Muscle layer of colon (tissue), 2 donors: Measurements from ENCODE around the gene GLMN.
A peak's percentile ranks its signal among the peaks of the same experiment; 100 is the strongest.

Experiments
- H3K27ac ChIP-seq: one replicate; pipeline ENCODE4 v1.7.0; 2013; ENCODE audit warnings: low read depth, mild to moderate bottlenecking, low read length, moderate library complexity
- H3K27me3 ChIP-seq, 2 donors: one replicate each; pipeline ENCODE4 v1.7.0; 2013; ENCODE audit warnings: low read length in 2 of 2, mild to moderate bottlenecking in 2 of 2; ENCODE audit not compliant: insufficient read depth in 2 of 2, control insufficient read depth in 1 of 2
- H3K36me3 ChIP-seq: one replicate; pipeline ENCODE4 v1.7.0; 2013; ENCODE audit warnings: mild to moderate bottlenecking, low read length; ENCODE audit not compliant: insufficient read depth
- H3K4me1 ChIP-seq: one replicate; pipeline ENCODE4 v1.7.0; 2013; ENCODE audit warnings: mild to moderate bottlenecking, low read length; ENCODE audit not compliant: insufficient read depth
- H3K4me3 ChIP-seq, 2 donors: one replicate each; pipeline ENCODE4 v1.7.0; 2013; ENCODE audit warnings: low read length in 2 of 2, low read depth in 1 of 2, mild to moderate bottlenecking in 1 of 2, moderate library complexity in 1 of 2
- H3K9ac ChIP-seq: one replicate; pipeline ENCODE4 v1.7.0; 2013; ENCODE audit warnings: low read length
- H3K9me3 ChIP-seq: one replicate; pipeline ENCODE4 v1.7.0; 2013; ENCODE audit warnings: mild to moderate bottlenecking, low read length
- donor health status: abdominal sarcoma.
- donor health status: Adenocarcinoma of cecum.

GLMN gene

GRCh38 chr1:92323473-92324453, 25.0 kb upstream of the GLMN start:
- Histone ChIP-seq H3K9me3 (no peaks in the 10 kb centered on the region), H3K27ac (no peak overlapping the region), H3K27me3 (no peaks in the 10 kb centered on the region), H3K4me1 (no peaks in the 10 kb centered on the region), H3K36me3 (peaks cover 24% of the 10 kb centered on the region), H3K9ac (no peak overlapping the region), H3K4me3 (no peak overlapping the region)

- H3K27me3 ChIP-seq = no peaks in the 10 kb centered on the region
- no peaks in the 10 kb centered on the region for H3K9me3 ChIP-seq
- peaks cover 5% of the 10 kb centered on the region for H3K36me3 ChIP-seq
- no peak overlapping the region for H3K4me3 ChIP-seq
- H3K4me1 ChIP-seq = no peaks in the 10 kb centered on the region
- H3K9ac ChIP-seq = no peak overlapping the region
- no peak overlapping the region for H3K27ac ChIP-seq
Measured at GRCh38 chr1:92317836-92318493, 19.2 kb upstream of the GLMN start.

- H3K9ac ChIP-seq = no peak overlapping the region
- no peaks in the 10 kb centered on the region for H3K4me1 ChIP-seq
- no peak overlapping the region for H3K4me3 ChIP-seq
- no peaks in the 10 kb centered on the region for H3K9me3 ChIP-seq
- peaks cover 5% of the 10 kb centered on the region for H3K36me3 ChIP-seq
- H3K27ac ChIP-seq = no peak overlapping the region
- H3K27me3 ChIP-seq = no peaks in the 10 kb centered on the region
Measured at GRCh38 chr1:92315766-92316599, 17.2 kb upstream of the GLMN start.

GRCh38 chr1:92314024-92314423, 15.2 kb upstream of the GLMN start:
- no peaks in the 10 kb centered on the region for H3K9me3 ChIP-seq

GRCh38 chr1:92310185-92310597, 11.4 kb upstream of the GLMN start:
- Histone ChIP-seq H3K9ac (no peak overlapping the region), H3K27ac (no peak overlapping the region), H3K36me3 (peaks cover 11% of the 10 kb centered on the region), H3K4me3 (no peak overlapping the region), H3K4me1 (no peaks in the 10 kb centered on the region), H3K27me3 (no peaks in the 10 kb centered on the region), H3K9me3 (no peaks in the 10 kb centered on the region)

More at GRCh38 chr1:92314024-92314423, 15.2 kb upstream of the GLMN start:
- H3K27ac ChIP-seq = no peak overlapping the region
- no peak overlapping the region for H3K4me3 ChIP-seq
- H3K4me1 ChIP-seq = no peaks in the 10 kb centered on the region
- no peak overlapping the region for H3K9ac ChIP-seq
- no peaks in the 10 kb centered on the region for H3K27me3 ChIP-seq
- H3K36me3 ChIP-seq = no peaks in the 10 kb centered on the region

- H3K9me3 ChIP-seq = no peaks in the 10 kb centered on the region
- no peaks in the 10 kb centered on the region for H3K4me1 ChIP-seq
- H3K9ac ChIP-seq = no peak overlapping the region
- no peak overlapping the region for H3K27ac ChIP-seq
- H3K36me3 ChIP-seq = peaks cover 23% of the 10 kb centered on the region
- no peak overlapping the region for H3K4me3 ChIP-seq
- no peaks in the 10 kb centered on the region for H3K27me3 ChIP-seq
Measured at GRCh38 chr1:92307980-92308379, 9.2 kb upstream of the GLMN start.

GRCh38 chr1:92306020-92306419, 7.2 kb upstream of the GLMN start:
- Histone ChIP-seq H3K27ac (no peak overlapping the region), H3K9ac (no peak overlapping the region), H3K36me3 (peaks cover 23% of the 10 kb centered on the region), H3K27me3 (no peaks in the 10 kb centered on the region), H3K4me1 (no peaks in the 10 kb centered on the region), H3K4me3 (no peak overlapping the region), H3K9me3 (no peaks in the 10 kb centered on the region)

- Histone ChIP-seq H3K27me3 (no peaks in the 10 kb centered on the region), H3K9me3 (no peaks in the 10 kb centered on the region), H3K4me3 (no peak overlapping the region), H3K27ac (no peak overlapping the region), H3K9ac (no peak overlapping the region), H3K36me3 (peaks cover 15% of the 10 kb centered on the region), H3K4me1 (peaks cover 15% of the 10 kb centered on the region)
Measured at GRCh38 chr1:92301021-92301420, 2.2 kb upstream of the GLMN start.

GRCh38 chr1:92299477-92300150, 827 bp upstream of the GLMN start:
- Histone ChIP-seq H3K9ac (peak overlapping the region; percentile 78), H3K4me3 (peak overlapping the region; percentile 64 to 89), H3K36me3 (peaks cover 6% of the 10 kb centered on the region), H3K27me3 (no peaks in the 10 kb centered on the region), H3K9me3 (no peaks in the 10 kb centered on the region), H3K27ac (peak overlapping the region; percentile 61), H3K4me1 (peaks cover 15% of the 10 kb centered on the region)

- Histone ChIP-seq H3K27ac (peak overlapping the region; percentile 91), H3K9ac (peak overlapping the region; percentile 78), H3K27me3 (no peaks in the 10 kb centered on the region), H3K9me3 (no peaks in the 10 kb centered on the region), H3K4me1 (peaks cover 15% of the 10 kb centered on the region), H3K4me3 (peak overlapping the region; percentile 64 to 89), H3K36me3 (no peaks in the 10 kb centered on the region)
Measured at GRCh38 chr1:92298213-92298572, 594 bp downstream of the GLMN start.
